Measurements from ENCODE around the gene ACP1. TPM values are rescaled to one million over a fixed set of nuclear protein-coding genes. Genes with fewer than 3 reads are reported as not detected.
A peak's percentile ranks its signal among the peaks of the same experiment; 100 is the strongest.

ACP1 gene
- total RNA-seq, 1 donor from 2014 or later: 85.6 TPM

DNA sequence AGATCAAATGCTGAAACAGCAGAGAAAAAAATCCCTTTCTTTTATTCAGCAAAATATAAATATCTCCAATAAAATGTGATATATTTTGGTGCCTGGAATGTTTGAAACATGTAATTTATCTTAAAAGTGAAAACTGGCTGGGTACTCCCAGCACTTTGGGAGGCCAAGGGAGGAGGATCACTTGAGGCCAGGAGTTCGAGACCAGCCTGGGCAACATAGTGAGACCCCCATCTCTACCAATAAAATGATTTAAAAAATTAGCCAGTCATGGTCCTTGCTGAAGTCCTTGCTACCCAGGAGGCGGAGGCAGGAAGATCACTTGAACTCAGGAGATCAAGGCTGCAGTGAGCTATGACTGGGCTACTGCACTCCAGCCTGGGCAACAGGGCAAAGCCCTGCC, 9.6 kb upstream of the ACP1 start:
- DNase-seq (ENCODE audit: low read depth in 2 of 2): no peak

DNA sequence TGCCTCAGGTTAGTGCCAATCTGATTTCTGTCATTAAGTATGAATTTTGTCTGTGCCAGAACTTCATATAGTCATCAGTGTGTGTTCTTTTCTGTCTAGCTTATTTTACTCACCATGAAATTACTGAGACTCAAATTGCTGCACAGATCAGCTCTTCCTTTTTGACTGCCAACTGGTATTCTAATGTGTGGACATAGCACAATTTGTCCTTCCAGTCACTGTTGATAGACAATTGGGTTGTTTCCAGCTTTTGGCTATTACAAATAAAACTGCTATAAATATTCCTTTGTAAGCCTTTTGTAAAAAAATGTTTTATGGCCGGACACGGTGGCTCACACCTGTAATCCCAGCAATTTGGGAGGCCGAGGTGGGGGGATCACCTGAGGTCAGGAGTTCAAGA, 8.7 kb upstream of the ACP1 start:
- no peak for DNase-seq (ENCODE audit: low read depth in 2 of 2)

DNA sequence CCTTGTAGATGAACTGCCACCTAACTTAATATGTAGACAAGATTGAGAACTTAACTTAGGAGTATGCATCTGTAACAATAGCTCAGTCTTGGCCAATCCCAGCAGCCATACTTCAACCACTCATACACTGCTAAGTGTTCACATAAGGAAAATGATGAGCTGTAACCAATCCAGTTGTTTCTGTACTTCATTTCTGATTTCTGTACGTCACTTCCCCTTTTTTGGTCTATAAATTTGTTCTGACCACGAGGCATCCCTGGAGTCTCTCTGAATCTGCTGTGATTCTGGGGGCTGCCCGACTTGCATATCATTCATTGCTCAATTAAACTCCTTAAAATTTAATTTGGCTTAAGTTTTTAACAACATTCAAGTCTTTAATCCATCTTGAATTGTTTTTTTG, 7.3 kb upstream of the ACP1 start:
- no peak for DNase-seq (ENCODE audit: low read depth in 2 of 2)

GRCh38 chr2:257842-258241, 6.9 kb upstream of the ACP1 start:
- no peak for DNase-seq (ENCODE audit: low read depth in 2 of 2)

DNA sequence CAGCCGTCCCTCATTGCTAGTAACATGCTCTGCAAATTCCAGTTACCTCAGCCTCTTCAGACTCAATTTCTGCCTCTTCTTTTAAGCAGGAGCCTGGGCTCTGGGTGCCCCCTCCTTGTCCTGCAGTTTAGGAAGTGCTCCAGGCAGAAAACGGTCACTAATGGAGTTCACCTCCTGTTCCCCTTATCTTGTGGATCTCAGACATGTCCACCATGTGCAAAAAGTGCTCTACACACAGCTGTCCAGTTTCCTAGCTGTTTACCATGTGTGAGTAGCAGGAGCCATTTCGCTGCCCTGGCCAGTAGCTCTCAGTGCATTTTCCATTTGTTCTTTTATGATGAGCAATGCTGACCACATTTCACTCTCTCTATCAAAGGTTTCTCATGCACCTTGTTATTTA, 5.8 kb upstream of the ACP1 start:
- no peak for DNase-seq (ENCODE audit: low read depth in 2 of 2)

- DNase-seq (ENCODE audit: low read depth in 2 of 2): no peak
These were observed 4.9 kb upstream of the ACP1 start for GRCh38 chr2:259789-260331.

DNA sequence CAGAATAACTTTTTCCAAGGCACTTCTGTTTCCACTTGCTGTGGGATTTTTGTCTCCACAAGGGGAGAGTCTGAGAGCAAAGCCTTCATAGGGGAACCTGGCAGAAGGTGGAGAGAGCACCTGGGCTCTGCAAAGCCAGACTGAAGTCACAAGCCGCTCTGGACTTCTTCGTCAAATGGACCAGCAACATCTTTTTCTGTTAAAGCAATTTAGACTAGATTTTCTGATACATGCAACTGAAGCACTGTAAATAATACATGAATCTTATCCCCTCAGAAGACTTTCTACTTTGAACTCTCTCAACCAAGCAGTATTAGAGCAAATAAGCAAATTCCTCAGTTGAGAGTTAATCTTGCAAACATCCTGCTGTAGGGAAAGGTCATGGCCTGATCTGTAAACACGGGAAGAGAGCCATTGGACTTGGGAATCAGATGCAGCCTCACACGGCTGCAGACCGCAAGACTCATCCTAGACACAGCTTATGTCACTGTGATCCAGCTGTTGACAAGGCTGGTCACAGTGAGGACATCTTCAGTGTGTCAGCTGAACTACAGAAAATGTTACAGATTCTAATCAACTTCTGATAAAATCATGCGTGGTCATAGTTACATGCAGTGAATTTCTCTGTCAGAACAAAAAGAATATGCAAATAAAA, 4.1 kb upstream of the ACP1 start:
- no peak for DNase-seq (ENCODE audit: low read depth in 2 of 2)

GRCh38 chr2:262117-262516, 2.6 kb upstream of the ACP1 start:
- no peak for DNase-seq (ENCODE audit: low read depth in 2 of 2)

DNA sequence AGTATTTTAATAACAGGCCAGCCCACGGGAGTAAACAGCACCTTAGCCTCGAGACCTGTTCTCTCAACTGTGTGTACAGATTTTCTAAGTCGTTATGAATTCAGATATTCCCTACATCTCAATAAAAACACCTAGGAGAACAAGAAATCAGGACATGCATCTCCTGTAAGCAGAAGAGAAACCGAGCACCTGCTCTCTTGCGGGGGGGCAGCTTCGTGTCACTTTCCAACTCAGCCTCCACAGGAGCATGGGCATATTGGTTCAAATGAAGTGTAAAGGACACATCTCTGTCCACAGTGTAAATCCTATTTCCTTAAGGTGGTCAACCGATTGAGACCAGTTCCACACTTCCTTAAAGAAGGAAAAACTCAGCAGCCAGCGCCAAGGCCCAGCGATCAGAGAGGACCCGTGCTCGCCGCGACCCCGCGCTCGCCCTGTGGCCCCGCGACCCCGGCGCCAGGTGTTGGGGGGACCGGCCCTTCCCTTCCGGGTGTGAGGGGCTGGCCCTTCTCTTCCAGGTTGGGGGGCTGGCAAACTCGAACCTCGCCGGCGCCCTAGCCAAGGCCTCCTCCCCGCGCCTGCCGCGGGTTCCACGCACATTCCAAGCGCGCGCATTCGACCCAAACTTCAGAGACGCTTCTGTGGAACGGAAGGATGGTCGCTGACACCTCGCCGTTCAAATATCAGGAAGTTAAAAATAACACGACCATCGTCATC, 1.6 kb upstream of the ACP1 start:
- no peak for DNase-seq (ENCODE audit: low read depth in 2 of 2)

GRCh38 chr2:263774-264492, 814 bp upstream of the ACP1 start, which contains the start of gene SH3YL1:
TSS of gene SH3YL1 (minus strand) at chr2:264032. CDS start at chr2:263984, 48 bp downstream.
- peak in 1 of 2 donors; percentile 20 for DNase-seq (ENCODE audit: low read depth in 2 of 2)

- no peak for DNase-seq (ENCODE audit: low read depth in 2 of 2)
These were observed 3.6 kb downstream of the ACP1 start for GRCh38 chr2:268323-268722.

DNA sequence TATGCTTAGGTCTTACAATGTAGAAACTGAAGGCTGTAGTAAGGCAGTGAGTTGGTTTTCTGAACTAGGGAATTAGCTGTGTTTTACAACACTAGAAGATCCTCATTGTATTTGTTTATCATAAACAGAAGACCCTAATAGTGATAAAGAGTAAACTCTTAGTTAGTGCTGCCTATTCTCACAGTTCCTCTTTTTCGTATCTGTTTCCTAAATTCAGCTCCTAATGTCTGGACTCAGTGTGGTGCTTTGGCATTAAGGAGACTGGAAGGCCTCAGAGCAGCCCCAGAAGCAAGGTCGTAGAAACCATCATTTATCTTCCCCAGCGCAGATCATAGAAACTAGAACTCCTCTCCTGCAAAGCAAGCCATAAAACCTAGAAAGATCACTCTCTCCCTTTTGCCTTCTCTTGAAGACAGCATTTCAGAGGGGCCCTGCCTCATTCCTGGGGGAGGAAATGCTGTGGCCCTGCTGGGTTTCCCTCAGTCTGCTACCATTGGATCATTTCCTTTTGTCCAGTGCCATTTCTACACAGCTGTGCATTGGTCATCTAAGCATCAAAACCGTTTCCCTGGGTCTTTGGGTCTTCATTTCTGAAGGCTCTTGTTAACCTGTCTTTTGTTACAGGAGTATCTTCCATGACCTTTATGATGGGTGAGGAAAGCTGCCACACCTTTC, 4.7 kb downstream of the ACP1 start:
- no peak for DNase-seq (ENCODE audit: low read depth in 2 of 2)

- no peak for DNase-seq (ENCODE audit: low read depth in 2 of 2)
These were observed 6.1 kb downstream of the ACP1 start for GRCh38 chr2:270861-271260.

DNA sequence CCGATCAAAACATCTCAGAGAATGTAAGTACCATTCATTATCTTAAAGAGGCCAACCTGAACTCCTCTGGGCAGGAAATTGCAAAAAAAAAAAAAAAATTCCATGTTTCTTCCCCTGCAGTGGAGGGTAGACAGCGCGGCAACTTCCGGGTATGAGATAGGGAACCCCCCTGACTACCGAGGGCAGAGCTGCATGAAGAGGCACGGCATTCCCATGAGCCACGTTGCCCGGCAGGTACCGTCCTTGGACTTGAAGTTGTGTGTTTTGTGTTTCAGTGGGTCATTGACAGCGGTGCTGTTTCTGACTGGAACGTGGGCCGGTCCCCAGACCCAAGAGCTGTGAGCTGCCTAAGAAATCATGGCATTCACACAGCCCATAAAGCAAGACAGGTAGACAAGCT, 7.2 kb downstream of the ACP1 start:
- no peak for DNase-seq (ENCODE audit: low read depth in 2 of 2)

- DNase-seq (ENCODE audit: low read depth in 2 of 2): no peak
These were observed 8.6 kb downstream of the ACP1 start for GRCh38 chr2:273333-273732.

DNA sequence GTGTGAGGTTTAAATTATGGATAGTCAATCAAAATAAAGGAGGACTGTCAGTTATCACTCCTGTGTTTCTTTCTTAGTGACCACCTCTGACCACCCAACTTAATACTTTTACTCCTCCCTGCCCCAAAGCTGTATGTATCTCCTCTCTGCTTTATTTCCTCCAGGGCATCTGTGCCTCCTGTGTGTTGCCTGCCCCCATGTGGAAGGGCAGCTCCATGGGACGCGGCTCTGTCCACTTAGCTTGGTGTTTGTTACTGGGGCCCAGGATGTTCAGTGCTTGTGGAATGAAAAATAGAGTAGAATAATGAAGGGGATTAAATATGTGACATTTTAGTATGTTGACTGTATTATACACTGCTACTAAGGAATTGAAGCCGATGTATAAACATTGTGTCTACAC, 9.8 kb downstream of the ACP1 start:
- DNase-seq (ENCODE audit: low read depth in 2 of 2): no peak

GRCh38 chr2:275466-275865, 10.7 kb downstream of the ACP1 start:
- DNase-seq (ENCODE audit: low read depth in 2 of 2): no peak

- no peak for DNase-seq (ENCODE audit: low read depth in 2 of 2)
These were observed 13.7 kb downstream of the ACP1 start for GRCh38 chr2:278312-278926.

GRCh38 chr2:278927-279320, 14.2 kb downstream of the ACP1 start:
- DNase-seq (ENCODE audit: low read depth in 2 of 2): no peak

GRCh38 chr2:279366-279765, 14.6 kb downstream of the ACP1 start:
- no peak for DNase-seq (ENCODE audit: low read depth in 2 of 2)

- DNase-seq (ENCODE audit: low read depth in 2 of 2): no peak
These were observed 15.4 kb downstream of the ACP1 start for GRCh38 chr2:279956-280649.
